Right lobe of liver (tissue), 4 donors: ENCODE data around the gene KYAT1.

Experiments used
- CTCF ChIP-seq, 4 donors: fragments of 200-600 bp in 3 of 4; fragments of 450-650 bp in 1 of 4; IDR thresholded peaks; one replicate each; pipeline versions ENCODE4 v1.5.1 to v1.8.0; 2016 to 2022; ENCODE audit warnings: antibody characterized with exemption in 4 of 4, mild to moderate bottlenecking in 2 of 4
- POLR2A ChIP-seq: fragments of 450-650 bp; IDR thresholded peaks from one replicate; pipeline ENCODE4 v1.6.1; 2017; ENCODE audit warnings: antibody characterized with exemption, mild to moderate bottlenecking
- donor health status: DM: no; HTN: no; CAD: no.
- donor health status: DM: no; HTN: no; CAD: no.
- donor health status: DM: no; HTN: yes; CAD: no.

DNA sequence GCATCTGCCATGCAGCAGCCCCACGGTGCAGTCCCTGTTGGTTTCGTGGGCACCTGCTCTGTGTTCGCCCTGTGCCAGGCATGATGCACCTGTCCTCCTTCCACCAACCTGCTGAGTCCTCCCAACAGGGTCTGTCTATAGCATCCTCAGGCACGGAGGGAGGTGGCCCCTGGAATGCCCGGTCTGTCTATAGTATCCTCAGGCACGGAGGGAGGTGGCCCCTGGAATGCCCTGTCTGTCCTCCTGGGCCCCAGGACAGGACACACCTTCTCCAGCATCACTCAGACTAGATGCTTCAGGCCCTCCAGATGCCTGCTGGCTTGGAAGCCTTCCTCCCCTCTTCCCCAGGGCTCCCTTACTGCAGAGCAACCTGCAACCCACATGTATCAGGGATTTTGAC lies 29.2 kb upstream of the KYAT1 start:
- no peak for TF ChIP-seq CTCF (IDR thresholded peaks at IDR 0.05)
- no peak for TF ChIP-seq POLR2A
